GM12873 (cell line): ENCODE results near the gene DNAH11.

Experiments
- CTCF ChIP-seq: IDR thresholded peaks from 2 replicates; pipeline ENCODE4 v1.5.1; 2012; ENCODE audit warnings: low read depth, mild to moderate bottlenecking, moderate library complexity, low read length, control low read depth; ENCODE audit not compliant: insufficient read depth; ENCODE audit errors: missing control alignments

The DNAH11 gene

GRCh38 chr7:21704359-21704758, 161.5 kb downstream of the DNAH11 start:
- no peak for TF ChIP-seq CTCF

GRCh38 chr7:21706131-21706530, 163.3 kb downstream of the DNAH11 start:
- TF ChIP-seq CTCF = no peak

DNA sequence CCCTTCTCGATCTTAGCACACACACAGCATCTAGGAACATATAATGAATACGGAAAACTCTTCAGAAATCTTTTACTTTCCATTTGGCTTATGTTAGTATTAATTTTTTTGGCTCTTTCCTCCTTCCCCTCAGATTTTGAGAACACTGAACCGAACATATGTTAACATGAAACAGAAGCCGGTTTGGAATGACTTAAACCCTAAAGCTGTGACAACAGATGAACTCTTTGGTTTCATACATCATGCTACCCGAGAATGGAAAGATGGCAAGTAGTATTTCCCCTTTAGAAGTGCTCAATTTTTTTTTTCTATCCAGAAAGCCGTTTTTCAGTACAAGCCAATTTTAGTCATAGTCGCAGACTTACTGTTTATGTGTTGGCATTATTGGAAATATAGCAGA, 164.7 kb downstream of the DNAH11 start:
- no peak for TF ChIP-seq CTCF

GRCh38 chr7:21708096-21708495, 165.3 kb downstream of the DNAH11 start:
- TF ChIP-seq CTCF = no peak

GRCh38 chr7:21717323-21717722, 174.5 kb downstream of the DNAH11 start:
- TF ChIP-seq CTCF = no peak

DNA sequence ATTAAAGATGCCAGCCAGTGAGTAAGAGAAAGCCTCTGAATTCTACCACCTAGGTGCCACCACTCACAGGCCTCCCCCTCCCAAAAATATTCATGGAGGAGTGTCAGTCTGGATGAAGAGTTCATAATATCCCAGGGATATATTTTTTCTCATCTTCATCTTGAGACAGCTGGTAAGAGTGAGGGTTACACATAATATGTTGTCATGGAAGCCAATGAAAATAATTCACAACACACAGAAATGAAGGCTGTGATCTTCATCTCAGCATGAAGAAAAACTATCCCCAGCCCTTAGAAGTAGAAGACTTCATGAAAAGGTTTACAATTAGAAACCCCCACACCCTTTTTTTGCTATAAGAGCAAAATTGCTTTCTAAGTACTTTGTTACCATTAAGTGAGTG, 175.6 kb downstream of the DNAH11 start:
- TF ChIP-seq CTCF = no peak

DNA sequence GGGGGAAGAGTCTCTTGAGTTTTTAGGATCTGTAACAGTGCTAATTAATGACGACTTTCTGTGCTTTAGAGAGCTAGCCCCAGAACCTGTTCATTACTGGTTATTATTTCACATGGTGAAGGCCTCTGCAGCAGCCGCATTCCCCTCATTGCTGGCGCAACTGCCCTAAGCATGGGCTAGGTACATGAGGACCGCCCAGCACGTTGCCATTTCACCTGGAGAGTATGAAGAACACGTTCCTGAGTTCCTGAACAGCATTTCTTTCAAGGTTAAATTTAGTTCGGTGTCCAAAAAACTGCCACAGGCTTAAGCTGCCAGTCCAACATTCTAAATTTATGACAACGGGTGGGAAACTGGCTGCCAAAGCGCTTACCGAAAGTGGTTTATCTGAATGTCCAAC, 177.0 kb downstream of the DNAH11 start:
- no peak for TF ChIP-seq CTCF
